Anterior cingulate cortex (tissue), 58 donors: Measurements from ENCODE around the gene CARD14.

Experiments used
- DNase-seq, 58 donors: peaks; one replicate each; lab custom pipeline; 2025; lab: John Stamatoyannopoulos, UW

CARD14 gene

DNA sequence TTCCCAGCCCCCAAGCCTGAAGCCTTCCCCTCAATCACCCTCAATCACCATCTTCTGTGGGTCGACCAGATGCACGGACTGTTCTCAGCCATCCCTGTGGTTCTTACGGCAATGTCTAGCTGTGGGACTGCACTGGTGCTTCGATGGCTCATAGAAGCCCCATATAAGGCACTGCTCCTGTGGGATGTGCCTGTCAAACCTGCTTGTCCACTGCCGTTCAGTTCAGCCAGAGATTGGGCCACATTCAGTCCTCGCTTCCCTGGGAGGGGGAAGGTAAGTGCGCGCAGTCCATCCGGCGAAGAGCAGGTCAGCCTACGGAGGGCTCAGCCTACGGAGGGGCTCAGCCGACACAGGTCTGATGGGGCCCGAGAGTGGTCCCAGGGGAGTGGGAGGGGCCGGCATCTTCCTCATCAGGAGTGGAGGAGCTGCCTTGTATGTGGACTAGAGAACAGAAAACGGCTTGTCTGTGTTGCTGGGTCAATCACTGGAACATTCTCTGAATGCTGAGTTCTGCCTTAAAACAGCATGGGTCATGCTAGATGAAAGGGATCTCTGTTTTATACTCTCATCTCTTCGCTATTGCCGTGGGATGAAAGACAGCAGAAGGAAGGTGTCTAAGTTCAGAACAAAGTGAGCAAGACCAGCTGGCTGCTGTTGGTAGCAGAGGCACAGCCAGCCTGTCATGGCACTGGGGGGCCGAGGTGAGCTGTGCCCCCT lies at the start of gene CARD14:
Gene CARD14 (plus strand): TSS at position 247 of the 717 bp plus-strand sequence. CDS start 11,409 bp downstream, outside the sequence.
- no peak for DNase-seq

- no peak for DNase-seq
These were observed 47.7 kb upstream of the CARD14 start for GRCh38 chr17:80122026-80122575.

DNA sequence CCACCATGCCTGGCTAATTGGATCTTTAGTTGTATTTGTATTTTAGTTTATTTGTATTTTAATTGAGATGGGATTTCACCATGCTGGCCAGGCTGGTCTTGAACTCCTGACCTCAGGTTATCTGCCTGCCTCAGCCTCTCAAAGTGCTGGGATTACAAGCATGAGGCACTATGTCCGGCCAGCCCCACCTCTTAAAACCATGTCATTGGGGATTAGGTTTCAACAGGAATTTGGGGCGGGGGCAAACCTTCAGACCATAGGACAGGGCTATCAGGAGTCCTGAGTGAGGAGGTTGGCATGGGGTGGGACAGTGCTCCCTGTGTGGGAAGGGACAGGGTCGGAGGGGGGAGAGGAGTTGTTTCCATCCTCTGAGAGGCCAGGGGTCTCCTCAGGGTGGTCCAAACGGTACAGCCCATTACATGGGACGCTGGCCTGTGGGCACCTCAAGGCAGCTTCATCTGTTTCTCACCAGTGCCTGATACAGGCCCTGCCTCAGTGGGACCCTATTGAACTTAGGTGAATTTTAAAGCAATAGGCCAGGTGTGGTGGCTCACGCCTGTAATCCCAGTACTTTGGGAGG lies 46.8 kb upstream of the CARD14 start:
- DNase-seq, result no peak

GRCh38 chr17:80123791-80124190 lies 46.0 kb upstream of the CARD14 start:
- no peak for DNase-seq

DNA sequence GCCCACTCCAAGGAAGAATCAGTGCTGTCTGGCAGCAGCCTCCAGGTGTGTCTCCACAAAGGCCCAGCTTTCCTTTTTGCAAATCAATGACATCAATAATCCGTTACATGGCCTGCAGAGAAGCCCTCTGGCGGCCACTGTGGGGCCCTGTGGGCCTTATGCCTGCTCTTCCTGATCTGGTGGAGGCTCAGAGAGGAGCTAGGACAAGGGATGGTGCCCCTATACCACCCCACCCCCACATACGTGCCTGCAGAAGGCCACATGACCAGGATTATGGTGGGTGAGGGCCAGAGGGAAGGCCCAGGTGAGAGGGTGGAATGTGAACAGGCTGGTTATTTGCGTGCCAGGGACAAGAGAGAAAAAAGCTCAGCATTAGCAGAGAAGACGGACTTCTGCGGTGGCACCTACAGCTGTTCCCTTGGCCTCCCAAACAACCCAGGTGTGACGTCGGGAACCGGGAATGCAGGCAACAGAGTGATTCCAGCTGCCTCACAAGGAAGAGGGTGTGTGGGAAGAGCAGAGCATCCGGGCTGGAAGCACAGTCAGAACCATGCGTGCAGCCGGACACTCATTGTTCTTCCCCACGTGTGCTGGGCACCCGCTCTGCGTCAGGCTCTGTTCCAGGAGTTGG lies 45.4 kb upstream of the CARD14 start:
- no peak for DNase-seq

- no peak for DNase-seq
These were observed 44.0 kb upstream of the CARD14 start for GRCh38 chr17:80125656-80126448.

DNA sequence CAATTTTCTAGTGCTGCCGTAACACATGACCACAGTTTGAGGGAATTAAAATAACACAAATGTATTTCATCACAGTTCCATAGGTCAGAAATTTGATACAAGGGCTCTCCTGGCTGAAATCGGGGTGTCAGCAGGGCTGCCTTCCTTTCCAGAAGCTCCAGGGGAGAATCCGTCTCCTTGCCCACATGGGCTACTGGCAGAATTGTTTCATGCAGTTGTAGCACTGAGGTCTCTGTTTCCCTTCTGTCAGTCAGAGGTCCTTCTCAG lies 43.4 kb upstream of the CARD14 start:
- DNase-seq, result no peak

GRCh38 chr17:80129006-80129565 lies 40.7 kb upstream of the CARD14 start:
- no peak for DNase-seq

- DNase-seq, result no peak
These were observed 38.8 kb upstream of the CARD14 start for GRCh38 chr17:80130992-80131391.

DNA sequence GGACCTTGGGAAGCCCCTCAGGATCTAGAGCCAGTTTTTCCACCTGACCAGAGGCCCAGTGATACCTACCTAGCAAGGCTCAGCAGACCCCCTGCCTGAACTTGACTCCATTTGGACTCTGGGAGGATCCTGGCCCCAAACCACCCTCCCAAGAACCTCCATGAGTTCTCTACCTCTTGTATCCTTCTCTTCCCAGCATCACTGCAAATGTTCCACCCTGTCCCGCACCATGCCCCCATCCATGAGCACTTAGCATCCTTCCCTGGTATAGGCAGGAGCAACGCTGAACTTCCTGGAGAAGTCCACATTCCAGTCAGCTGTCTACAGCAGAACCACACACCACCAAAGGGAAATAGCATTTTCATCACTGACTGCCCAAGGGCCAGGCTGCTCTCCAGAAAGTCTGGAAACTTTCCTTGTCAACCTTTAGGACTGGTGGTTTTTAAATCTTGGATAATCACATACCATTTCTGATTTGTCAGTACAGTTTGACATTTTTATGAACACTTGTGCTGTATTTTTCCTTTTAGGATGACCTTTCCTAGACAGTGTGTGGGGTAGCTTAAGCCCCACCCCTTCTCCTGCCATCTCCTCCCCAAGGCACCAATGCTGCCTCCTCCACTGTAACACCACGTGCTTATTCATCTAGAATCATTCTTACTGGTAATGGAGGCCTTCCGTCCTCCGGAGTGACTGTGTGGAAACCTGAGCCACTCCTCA lies 36.8 kb upstream of the CARD14 start:
- DNase-seq, result no peak

DNA sequence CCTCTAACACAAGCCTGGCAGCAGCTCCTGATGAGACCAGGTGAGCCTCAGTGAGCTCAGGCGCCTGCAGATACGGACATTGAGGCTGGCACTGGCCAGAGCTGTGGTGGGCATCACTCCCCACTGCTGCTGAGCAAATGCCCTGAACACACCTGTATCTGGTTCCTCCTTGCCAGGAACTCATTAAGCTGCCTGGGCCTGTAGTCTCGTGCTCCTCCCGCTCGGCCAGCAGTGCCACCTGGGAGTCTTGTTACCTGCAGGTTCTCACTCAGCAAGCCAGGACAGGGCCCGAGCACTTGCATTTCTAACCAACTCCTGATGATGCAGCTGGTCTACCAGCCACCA lies 36.2 kb upstream of the CARD14 start:
- DNase-seq, result no peak

- no peak for DNase-seq
These were observed 32.7 kb upstream of the CARD14 start for GRCh38 chr17:80137131-80137530.

DNA sequence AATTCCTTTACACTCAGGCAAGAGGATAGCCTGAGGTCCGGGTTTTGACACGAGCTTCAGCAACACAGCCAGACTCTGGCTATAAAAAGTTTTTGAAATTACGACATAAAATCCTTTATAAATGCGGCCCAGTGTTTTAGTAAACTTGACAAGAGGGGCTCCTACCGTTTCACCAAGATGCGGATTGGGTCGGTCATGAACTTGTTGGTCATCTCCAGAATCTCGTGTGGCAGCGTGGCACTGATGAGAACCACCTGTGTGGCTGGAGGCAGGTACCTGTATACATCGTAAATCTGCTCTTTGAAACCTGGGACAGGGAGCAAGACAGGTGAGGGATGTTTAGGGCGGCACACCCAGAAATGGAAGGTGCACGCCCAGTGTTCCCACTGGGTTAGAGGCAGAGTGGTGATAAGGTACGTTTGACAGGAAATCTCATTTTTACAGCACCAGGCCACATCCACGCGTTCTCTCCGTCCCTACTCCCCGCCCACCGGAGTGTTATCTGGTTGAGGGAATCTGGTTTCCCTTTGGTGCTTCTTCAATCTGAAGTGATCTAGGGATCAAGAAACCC lies 30.9 kb upstream of the CARD14 start:
- no peak for DNase-seq

DNA sequence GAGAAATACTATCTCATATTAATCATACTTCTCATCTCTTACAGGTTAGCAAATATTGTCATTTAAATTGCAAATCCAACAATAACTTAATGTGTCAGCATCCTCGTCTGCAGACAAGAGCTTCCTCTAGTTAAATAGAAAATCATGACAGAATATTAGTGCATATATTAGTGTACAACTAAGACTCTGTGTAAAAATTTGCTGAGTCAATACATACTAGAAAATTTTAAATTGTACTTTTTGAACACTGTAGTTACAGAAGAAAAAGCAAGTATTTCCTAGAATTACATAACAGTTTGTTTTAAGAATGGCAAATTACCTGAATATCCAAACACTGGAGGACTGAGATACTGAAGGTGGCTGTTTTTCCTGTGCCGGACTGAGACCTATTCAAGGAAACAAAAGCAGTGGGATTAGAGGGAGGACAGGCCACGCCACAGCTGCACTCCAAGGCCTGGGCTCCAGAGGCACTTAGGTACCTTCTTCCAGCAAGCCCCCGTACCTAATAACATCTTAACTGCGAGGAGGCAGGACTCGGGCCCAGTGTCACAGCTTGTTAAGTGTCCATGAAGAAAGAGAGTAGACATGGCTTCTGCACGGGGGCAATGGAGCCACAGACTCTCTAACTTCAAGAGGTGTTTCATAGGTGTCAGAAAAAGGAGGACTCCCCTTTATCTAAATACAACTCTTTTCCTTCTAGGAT lies 28.2 kb upstream of the CARD14 start:
- no peak for DNase-seq

- no peak for DNase-seq
These were observed 26.9 kb upstream of the CARD14 start for GRCh38 chr17:80142929-80143328.

- DNase-seq, result no peak
These were observed 24.5 kb upstream of the CARD14 start for GRCh38 chr17:80145076-80146075.

- DNase-seq, result peak in 11 of 58 donors; percentile 19 to 72 (median 53)
These were observed 23.5 kb upstream of the CARD14 start for GRCh38 chr17:80146121-80147034.
